Measurements from ENCODE around the gene B3GAT1.

The B3GAT1 gene

DNA sequence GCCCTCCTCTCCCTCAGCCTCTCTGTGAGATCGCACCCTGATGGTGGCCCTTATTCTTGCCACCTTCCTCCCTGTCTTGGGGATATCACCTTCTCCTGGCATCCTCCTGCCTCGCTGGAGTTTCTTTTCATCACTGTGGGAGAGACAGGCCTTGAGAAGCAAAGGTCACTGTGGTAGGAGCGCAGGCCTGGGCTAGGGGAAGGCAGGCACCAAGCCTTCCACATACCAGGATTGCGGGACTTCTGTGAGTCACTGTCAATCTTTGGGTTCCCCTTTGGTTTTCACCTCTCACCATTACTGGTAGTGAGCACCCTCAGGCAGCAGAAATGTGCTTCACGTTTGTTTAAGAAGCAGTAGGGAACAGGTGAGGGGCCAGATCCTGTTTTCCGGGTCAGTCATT lies 31.2 kb upstream of the B3GAT1 start:
- no peak for DNase-seq
- TF ChIP-seq, protein P1, sequence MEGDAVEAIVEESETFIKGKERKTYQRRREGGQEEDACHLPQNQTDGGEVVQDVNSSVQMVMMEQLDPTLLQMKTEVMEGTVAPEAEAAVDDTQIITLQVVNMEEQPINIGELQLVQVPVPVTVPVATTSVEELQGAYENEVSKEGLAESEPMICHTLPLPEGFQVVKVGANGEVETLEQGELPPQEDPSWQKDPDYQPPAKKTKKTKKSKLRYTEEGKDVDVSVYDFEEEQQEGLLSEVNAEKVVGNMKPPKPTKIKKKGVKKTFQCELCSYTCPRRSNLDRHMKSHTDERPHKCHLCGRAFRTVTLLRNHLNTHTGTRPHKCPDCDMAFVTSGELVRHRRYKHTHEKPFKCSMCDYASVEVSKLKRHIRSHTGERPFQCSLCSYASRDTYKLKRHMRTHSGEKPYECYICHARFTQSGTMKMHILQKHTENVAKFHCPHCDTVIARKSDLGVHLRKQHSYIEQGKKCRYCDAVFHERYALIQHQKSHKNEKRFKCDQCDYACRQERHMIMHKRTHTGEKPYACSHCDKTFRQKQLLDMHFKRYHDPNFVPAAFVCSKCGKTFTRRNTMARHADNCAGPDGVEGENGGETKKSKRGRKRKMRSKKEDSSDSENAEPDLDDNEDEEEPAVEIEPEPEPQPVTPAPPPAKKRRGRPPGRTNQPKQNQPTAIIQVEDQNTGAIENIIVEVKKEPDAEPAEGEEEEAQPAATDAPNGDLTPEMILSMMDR (IDR thresholded peaks at IDR 0.05; ENCODE audit: low read depth, low read length, missing control alignments) = no peak
- no peaks in the 10 kb centered on the region for H3K27me3 ChIP-seq (replicated peaks)
- H3K4me3 ChIP-seq (ENCODE audit: low read depth, low read length) = no peak overlapping the region
- no peak overlapping the region for H3K27ac ChIP-seq
- in situ Hi-C loops (cut with HindIII; ENCODE audit: low pct_ligation_motif_present, low sequenced_read_pairs) = no loop called here
- no peaks in the 10 kb centered on the region for H3K36me3 ChIP-seq (replicated peaks)

DNA sequence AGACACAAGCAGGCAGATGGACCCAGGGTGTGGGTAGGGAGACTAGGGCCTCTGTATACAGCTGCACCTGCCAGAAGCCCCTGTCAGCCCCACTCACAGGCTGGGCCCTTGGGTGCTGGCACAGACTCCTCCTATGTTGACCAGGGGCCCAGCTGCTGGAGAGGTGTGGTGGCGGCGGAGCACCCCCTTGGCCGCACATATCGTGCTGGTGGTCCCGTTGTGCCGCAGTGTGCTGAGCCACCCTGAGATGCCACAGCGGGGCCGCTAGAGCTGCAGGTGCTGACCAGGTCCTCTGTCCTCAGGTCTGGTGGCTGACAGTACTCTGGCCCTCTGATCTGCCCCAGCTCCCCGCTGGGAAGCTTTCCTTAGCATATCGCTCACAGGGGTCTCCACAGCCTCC lies 30.2 kb upstream of the B3GAT1 start:
- H3K36me3 ChIP-seq (replicated peaks) = no peaks in the 10 kb centered on the region
- no peak overlapping the region for H3K4me3 ChIP-seq (ENCODE audit: low read depth, low read length)
- no peak for DNase-seq
- H3K27ac ChIP-seq = no peak overlapping the region
- in situ Hi-C loops (cut with HindIII; ENCODE audit: low pct_ligation_motif_present, low sequenced_read_pairs) = no loop called here
- H3K27me3 ChIP-seq (replicated peaks) = no peaks in the 10 kb centered on the region
- TF ChIP-seq, protein P1 (IDR thresholded peaks at IDR 0.05; ENCODE audit: low read depth, low read length, missing control alignments) = no peak

DNA sequence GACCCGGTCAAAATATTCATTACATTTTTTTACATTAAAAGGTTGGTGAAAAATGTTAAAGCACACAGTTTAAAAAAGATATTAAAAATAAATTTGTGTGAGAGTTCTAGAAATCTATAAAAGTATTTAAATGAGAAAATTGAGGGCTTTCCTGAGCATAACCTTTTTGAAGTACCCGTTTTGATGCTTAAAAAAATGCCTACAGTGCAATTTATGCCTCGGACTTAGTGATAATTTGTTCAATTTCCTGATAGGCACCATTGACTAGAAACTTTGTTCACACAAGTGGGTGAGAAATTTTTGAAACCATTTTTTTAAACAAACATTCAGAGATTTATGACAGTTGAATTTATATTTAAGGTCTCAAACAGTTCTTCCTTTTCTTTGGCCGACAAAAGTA lies 29.7 kb upstream of the B3GAT1 start:
- H3K27me3 ChIP-seq (replicated peaks) = no peaks in the 10 kb centered on the region
- in situ Hi-C loops (cut with HindIII; ENCODE audit: low pct_ligation_motif_present, low sequenced_read_pairs) = no loop called here
- no peaks in the 10 kb centered on the region for H3K36me3 ChIP-seq (replicated peaks)
- DNase-seq = no peak
- H3K4me3 ChIP-seq (ENCODE audit: low read depth, low read length) = no peak overlapping the region
- no peak overlapping the region for H3K27ac ChIP-seq
- TF ChIP-seq, protein P1 (IDR thresholded peaks at IDR 0.05; ENCODE audit: low read depth, low read length, missing control alignments) = no peak

DNA sequence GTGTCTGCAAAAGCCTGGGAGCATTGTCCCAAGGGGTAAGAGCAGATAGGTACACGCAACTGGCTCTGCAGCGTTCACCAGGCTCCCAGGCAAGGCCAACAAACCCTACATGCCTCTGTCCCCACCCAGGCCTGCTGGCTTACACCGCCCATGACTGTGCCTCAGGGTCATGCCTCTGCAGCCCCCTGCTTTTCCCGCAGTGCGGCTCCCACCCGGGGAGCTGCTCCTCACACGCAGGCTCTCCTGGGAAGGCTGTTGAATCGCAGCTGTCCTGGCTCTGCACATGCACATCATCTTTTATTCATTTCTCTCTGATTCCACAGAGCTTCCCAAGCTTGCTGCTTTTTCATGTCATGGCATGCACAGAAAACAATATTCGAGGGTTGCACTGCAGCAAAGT lies 29.2 kb upstream of the B3GAT1 start:
- H3K4me3 ChIP-seq (ENCODE audit: low read depth, low read length) = no peak overlapping the region
- H3K27ac ChIP-seq = no peak overlapping the region
- H3K36me3 ChIP-seq (replicated peaks) = no peaks in the 10 kb centered on the region
- no peak for DNase-seq
- TF ChIP-seq, protein P1 (IDR thresholded peaks at IDR 0.05; ENCODE audit: low read depth, low read length, missing control alignments) = no peak
- in situ Hi-C loops (cut with HindIII; ENCODE audit: low pct_ligation_motif_present, low sequenced_read_pairs) = no loop called here
- H3K27me3 ChIP-seq (replicated peaks) = no peaks in the 10 kb centered on the region

DNA sequence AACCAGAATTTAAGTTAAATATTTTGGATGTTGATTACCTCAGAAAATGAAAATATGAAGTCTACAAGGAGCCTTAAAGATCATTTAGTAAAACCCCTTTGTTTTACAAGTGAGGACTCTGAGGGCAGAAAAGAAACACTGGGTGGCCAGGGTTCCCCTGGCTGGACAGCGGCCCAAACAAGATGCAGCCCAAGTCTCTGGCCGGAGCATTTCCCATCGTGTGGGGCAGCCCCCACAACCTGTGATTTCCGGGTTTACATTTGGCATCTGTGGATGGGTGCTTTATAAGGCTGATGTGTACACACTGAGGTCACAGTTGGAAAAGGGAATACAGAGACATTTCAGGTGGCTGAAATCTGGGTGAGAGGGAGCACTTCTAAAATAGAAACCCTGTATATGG lies 28.8 kb upstream of the B3GAT1 start:
- no peaks in the 10 kb centered on the region for H3K27me3 ChIP-seq (replicated peaks)
- H3K4me3 ChIP-seq (ENCODE audit: low read depth, low read length) = no peak overlapping the region
- DNase-seq = no peak
- in situ Hi-C loops (cut with HindIII; ENCODE audit: low pct_ligation_motif_present, low sequenced_read_pairs) = no loop called here
- no peak overlapping the region for H3K27ac ChIP-seq
- TF ChIP-seq, protein P1 (IDR thresholded peaks at IDR 0.05; ENCODE audit: low read depth, low read length, missing control alignments) = no peak
- no peaks in the 10 kb centered on the region for H3K36me3 ChIP-seq (replicated peaks)
